ENCODE data around the gene DIPK1C. TPM values are rescaled to one million over a fixed set of nuclear protein-coding genes. Genes with fewer than 3 reads are reported as not detected.

The DIPK1C gene
- total and polyA plus RNA-seq, 9 of the 15 experiments (the other 6 are each of a cell fraction or from before 2014, with no cell fraction given): 0.04 to 0.32 (median 0.15) TPM; not detected in 2

DNA sequence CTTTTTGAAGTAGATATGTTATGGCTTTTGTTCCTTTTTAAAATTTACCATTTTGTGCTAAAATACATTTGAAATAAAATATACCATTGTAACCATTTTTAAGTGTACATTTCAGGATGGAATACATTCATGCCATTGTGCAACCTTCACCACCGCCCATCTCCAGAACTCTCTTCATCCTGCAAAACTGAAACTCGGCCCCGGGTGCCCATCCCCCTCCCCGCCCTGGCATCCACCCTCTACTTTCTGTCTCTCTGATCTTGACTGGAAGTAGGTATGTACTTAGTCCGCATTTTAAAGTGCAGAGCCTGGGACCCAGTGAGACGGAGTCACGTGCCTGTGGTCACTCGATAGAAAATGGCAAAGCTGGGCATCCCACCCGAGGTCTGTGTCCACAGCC lies 45.6 kb downstream of the DIPK1C start (continued):
- TF ChIP-seq HINFP (tag; conservative IDR thresholded peaks at IDR 0.05; ENCODE audit: low read depth) (no peak), MXI1 (IDR thresholded peaks at IDR 0.05; ENCODE audit: low read depth, low read length) (no peak), ZNF395 (CRISPR knock-in tag; IDR thresholded peaks at IDR 0.05) (no peak), NFE2 (IDR thresholded peaks at IDR 0.05; ENCODE audit: low read depth) (no peak), NBN (IDR thresholded peaks at IDR 0.05; ENCODE audit: low read depth) (no peak), SP2 (IDR thresholded peaks at IDR 0.05; ENCODE audit: extremely low read depth, low read depth, low read length, poor library complexity, severe bottlenecking) (no peak), HEY1 (CRISPR knock-in tag; IDR thresholded peaks at IDR 0.05; ENCODE audit: borderline replicate concordance) (no peak), BCOR (IDR thresholded peaks at IDR 0.05) (no peak), LARP7 (IDR thresholded peaks at IDR 0.05) (no peak)
- TF ChIP-seq, protein P1, sequence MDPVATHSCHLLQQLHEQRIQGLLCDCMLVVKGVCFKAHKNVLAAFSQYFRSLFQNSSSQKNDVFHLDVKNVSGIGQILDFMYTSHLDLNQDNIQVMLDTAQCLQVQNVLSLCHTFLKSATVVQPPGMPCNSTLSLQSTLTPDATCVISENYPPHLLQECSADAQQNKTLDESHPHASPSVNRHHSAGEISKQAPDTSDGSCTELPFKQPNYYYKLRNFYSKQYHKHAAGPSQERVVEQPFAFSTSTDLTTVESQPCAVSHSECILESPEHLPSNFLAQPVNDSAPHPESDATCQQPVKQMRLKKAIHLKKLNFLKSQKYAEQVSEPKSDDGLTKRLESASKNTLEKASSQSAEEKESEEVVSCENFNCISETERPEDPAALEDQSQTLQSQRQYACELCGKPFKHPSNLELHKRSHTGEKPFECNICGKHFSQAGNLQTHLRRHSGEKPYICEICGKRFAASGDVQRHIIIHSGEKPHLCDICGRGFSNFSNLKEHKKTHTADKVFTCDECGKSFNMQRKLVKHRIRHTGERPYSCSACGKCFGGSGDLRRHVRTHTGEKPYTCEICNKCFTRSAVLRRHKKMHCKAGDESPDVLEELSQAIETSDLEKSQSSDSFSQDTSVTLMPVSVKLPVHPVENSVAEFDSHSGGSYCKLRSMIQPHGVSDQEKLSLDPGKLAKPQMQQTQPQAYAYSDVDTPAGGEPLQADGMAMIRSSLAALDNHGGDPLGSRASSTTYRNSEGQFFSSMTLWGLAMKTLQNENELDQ (CRISPR knock-in tag; IDR thresholded peaks at IDR 0.05; ENCODE audit: borderline replicate concordance): no peak
- TF ChIP-seq, protein P2, sequence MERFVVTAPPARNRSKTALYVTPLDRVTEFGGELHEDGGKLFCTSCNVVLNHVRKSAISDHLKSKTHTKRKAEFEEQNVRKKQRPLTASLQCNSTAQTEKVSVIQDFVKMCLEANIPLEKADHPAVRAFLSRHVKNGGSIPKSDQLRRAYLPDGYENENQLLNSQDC (CRISPR knock-in tag; IDR thresholded peaks at IDR 0.05): no peak
